PC-9 (cell line): Measurements from ENCODE around the gene SH3TC1. TPM values are rescaled to one million over a fixed set of nuclear protein-coding genes. Genes with fewer than 3 reads are reported as not detected.
A peak's percentile ranks its signal among the peaks of the same experiment; 100 is the strongest.

Experiments used
- BruUV-seq: library from RNA; stranded (reverse); fragments of 400-500 nt; replicated peaks from 2 replicates; lab custom pipeline; 2021; lab: Mats Ljungman, UMichigan
- CTCF ChIA-PET: fragments of 300-600 bp; sonication (Branson Sonifier 250); formaldehyde crosslinking; loops from one replicate; lab custom pipeline; 2022; ENCODE audit warnings: antibody characterized with exemption; lab: Charles Lee
- POLR2A ChIA-PET: fragments of 300-600 bp; sonication (Branson Sonifier 250); formaldehyde crosslinking; loops from one replicate; lab custom pipeline; 2022; ENCODE audit warnings: antibody characterized with exemption; ENCODE audit not compliant: unreplicated experiment; lab: Charles Lee
- DNase-seq, 2 experiments: peaks; one replicate each; pipeline versions ENCODE4 v3.0.0 to v3.0.0-alpha.2; 2015 to 2022; ENCODE audit warnings: mixed read lengths in 1 of 2
- H2AFZ ChIP-seq: fragments of 200-600 bp; sonication (generic); 2 replicates; pipeline ENCODE4 v1.8.1; 2017; ENCODE audit warnings: antibody characterized with exemption
- H3F3A ChIP-seq: fragments of 200-600 bp; sonication (generic); 2 replicates; pipeline ENCODE4 v1.8.1; 2017; ENCODE audit warnings: antibody characterized with exemption, mild to moderate bottlenecking, low read depth; ENCODE audit not compliant: insufficient read depth
- H3K27ac ChIP-seq: fragments of 200-600 bp; sonication (generic); 2 replicates; pipeline ENCODE4 v1.6.1; 2016; ENCODE audit warnings: mixed run types
- H3K27me3 ChIP-seq: fragments of 200-600 bp; sonication (generic); 2 replicates; pipeline ENCODE4 v1.6.1; 2016; ENCODE audit warnings: low read depth, mixed run types; ENCODE audit not compliant: insufficient read depth
- H3K36me3 ChIP-seq: fragments of 200-600 bp; sonication (generic); 2 replicates; pipeline ENCODE4 v1.6.1; 2016; ENCODE audit warnings: low read depth, mixed run types
- H3K4me1 ChIP-seq: fragments of 200-600 bp; sonication (generic); replicated peaks from 2 replicates; pipeline ENCODE4 v1.6.1; 2016; ENCODE audit warnings: mixed run types; ENCODE audit not compliant: insufficient read depth
- H3K4me2 ChIP-seq: fragments of 200-600 bp; sonication (generic); 2 replicates; pipeline ENCODE4 v1.6.1; 2017; ENCODE audit warnings: mixed run types
- H3K4me3 ChIP-seq: fragments of 200-600 bp; sonication (generic); 2 replicates; pipeline ENCODE4 v1.6.1; 2016; ENCODE audit warnings: mixed run types
- H3K79me2 ChIP-seq: fragments of 200-600 bp; sonication (generic); 2 replicates; pipeline ENCODE4 v1.6.1; 2017; ENCODE audit warnings: low read depth, mixed run types
- H3K9me2 ChIP-seq: fragments of 200-600 bp; sonication (generic); 2 replicates; pipeline ENCODE4 v1.8.1; 2017; ENCODE audit warnings: mild to moderate bottlenecking; ENCODE audit not compliant: insufficient read depth
- H3K9me3 ChIP-seq: fragments of 200-600 bp; sonication (generic); 2 replicates; pipeline ENCODE4 v1.8.1; 2016; ENCODE audit warnings: low read depth; ENCODE audit not compliant: insufficient read depth
- H4K20me1 ChIP-seq: fragments of 200-600 bp; sonication (generic); 2 replicates; pipeline ENCODE4 v1.8.1; 2017; ENCODE audit not compliant: insufficient read depth
- EZH2 ChIP-seq: fragments of 200-600 bp; sonication (generic); IDR thresholded peaks from 2 replicates; pipeline ENCODE4 v1.8.0; 2017; ENCODE audit warnings: antibody characterized with exemption, low read depth
- intact Hi-C: fragments of 100-400 bp; cut with micrococcal nuclease; formaldehyde crosslinking; loops from one replicate; pipeline ENCODE4 v1.10.0; 2022; ENCODE audit not compliant: unreplicated experiment
- total RNA-seq: library from RNA; stranded (reverse); gene quantifications from 2 replicates; pipeline ENCODE4 v1.2.3, GENCODE V29; 2021
- TF ChIP-seq, protein P1 (sequence below): fragments of 200-600 bp; sonication (generic); conservative IDR thresholded peaks from 2 replicates; pipeline ENCODE4 v1.6.1; 2017; ENCODE audit warnings: mixed run types, antibody characterized with exemption, mild to moderate bottlenecking, moderate library complexity

SH3TC1 gene
- total RNA-seq, 1 experiment from 2014 or later: 5.2 TPM

GRCh38 chr4:8275548-8275910 is 76.4 kb downstream of the SH3TC1 start:
- Histone ChIP-seq H2AFZ (no peak overlapping the region), H3K4me3 (no peak overlapping the region), H3F3A (no peaks in the 10 kb centered on the region), H3K36me3 (no peaks in the 10 kb centered on the region), H3K27ac (no peak overlapping the region), H3K9me2 (no peaks in the 10 kb centered on the region), H3K4me1 (no peaks in the 10 kb centered on the region), H4K20me1 (no peaks in the 10 kb centered on the region), H3K9me3 (no peaks in the 10 kb centered on the region), H3K27me3 (peaks cover 7% of the 10 kb centered on the region), H3K4me2 (no peak overlapping the region), H3K79me2 (no peaks in the 10 kb centered on the region)
- ChIA-PET POLR2A (interaction anchor here (0.7 kb wide), 1 partner anchor 327 kb away, joined by 4 read pairs; no protein-coding TSS in a partner anchor), CTCF (no interaction called here)
- DNase-seq: no peak
- TF ChIP-seq, protein P1, sequence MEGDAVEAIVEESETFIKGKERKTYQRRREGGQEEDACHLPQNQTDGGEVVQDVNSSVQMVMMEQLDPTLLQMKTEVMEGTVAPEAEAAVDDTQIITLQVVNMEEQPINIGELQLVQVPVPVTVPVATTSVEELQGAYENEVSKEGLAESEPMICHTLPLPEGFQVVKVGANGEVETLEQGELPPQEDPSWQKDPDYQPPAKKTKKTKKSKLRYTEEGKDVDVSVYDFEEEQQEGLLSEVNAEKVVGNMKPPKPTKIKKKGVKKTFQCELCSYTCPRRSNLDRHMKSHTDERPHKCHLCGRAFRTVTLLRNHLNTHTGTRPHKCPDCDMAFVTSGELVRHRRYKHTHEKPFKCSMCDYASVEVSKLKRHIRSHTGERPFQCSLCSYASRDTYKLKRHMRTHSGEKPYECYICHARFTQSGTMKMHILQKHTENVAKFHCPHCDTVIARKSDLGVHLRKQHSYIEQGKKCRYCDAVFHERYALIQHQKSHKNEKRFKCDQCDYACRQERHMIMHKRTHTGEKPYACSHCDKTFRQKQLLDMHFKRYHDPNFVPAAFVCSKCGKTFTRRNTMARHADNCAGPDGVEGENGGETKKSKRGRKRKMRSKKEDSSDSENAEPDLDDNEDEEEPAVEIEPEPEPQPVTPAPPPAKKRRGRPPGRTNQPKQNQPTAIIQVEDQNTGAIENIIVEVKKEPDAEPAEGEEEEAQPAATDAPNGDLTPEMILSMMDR: no peak
- TF ChIP-seq EZH2: no peak
- BruUV-seq: no TSS peak
- intact Hi-C loops: no loop called here

- Histone ChIP-seq H3K9me3 (no peaks in the 10 kb centered on the region), H3K9me2 (no peaks in the 10 kb centered on the region), H3K27me3 (no peaks in the 10 kb centered on the region), H3F3A (no peaks in the 10 kb centered on the region), H4K20me1 (no peaks in the 10 kb centered on the region), H3K4me1 (no peaks in the 10 kb centered on the region), H3K4me2 (no peak overlapping the region), H3K4me3 (no peak overlapping the region), H3K27ac (no peak overlapping the region), H3K79me2 (no peaks in the 10 kb centered on the region), H3K36me3 (no peaks in the 10 kb centered on the region), H2AFZ (no peak overlapping the region)
- intact Hi-C loops: no loop called here
- ChIA-PET CTCF (no interaction called here), POLR2A (interaction anchor here (0.7 kb wide), 1 partner anchor 326 kb away, joined by 4 read pairs; no protein-coding TSS in a partner anchor)
- BruUV-seq: no TSS peak
- TF ChIP-seq EZH2: no peak
- TF ChIP-seq, protein P1: no peak
- DNase-seq: peak in 1 of 2 experiments; percentile 35
Observed at GRCh38 chr4:8276358-8277240, 77.5 kb downstream of the SH3TC1 start.

DNA sequence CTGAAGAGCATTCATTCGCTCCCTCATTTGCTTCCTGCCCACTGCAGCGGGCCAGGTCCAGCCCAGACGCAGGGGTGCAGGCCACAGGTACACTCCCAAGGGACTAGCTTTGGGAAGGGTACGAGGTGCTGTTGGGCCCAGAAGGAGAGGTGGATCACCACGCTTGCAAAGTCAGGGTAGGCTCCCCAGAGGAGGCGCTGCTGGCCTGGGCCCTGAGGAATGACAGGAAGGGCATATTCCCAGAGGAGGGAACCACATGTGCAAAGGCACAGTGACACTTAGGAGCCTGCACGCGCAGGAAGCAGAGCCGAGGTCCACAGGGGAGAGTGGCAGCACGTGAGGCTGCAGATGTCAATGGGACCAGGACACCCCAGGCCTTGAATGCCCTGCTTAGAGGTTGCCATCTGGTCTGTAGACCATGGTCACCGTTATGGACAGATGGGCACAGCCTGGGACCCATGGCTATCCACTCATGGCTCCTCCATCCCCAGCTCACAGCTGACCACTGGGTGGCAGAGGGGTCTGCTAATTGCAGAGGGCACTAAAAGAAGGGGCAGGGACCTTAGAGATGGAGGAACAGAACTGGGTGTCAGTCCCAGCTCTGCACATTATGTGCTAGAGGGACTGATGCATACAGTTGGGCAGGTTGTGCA is 78.4 kb downstream of the SH3TC1 start:
- Histone ChIP-seq H2AFZ (no peak overlapping the region), H3K27ac (no peak overlapping the region), H3K79me2 (no peaks in the 10 kb centered on the region), H3K9me2 (no peaks in the 10 kb centered on the region), H3F3A (no peaks in the 10 kb centered on the region), H3K36me3 (no peaks in the 10 kb centered on the region), H3K27me3 (no peaks in the 10 kb centered on the region), H3K4me1 (no peaks in the 10 kb centered on the region), H3K4me2 (no peak overlapping the region), H3K9me3 (no peaks in the 10 kb centered on the region), H3K4me3 (no peak overlapping the region), H4K20me1 (no peaks in the 10 kb centered on the region)
- POLR2A ChIA-PET: no interaction called here
- TF ChIP-seq, protein P1: no peak
- TF ChIP-seq EZH2: no peak
- DNase-seq: no peak
- intact Hi-C loops: no loop called here
- no TSS peak for BruUV-seq
- CTCF ChIA-PET: no interaction called here
